Suppressor macrophage treated with lipopolysaccharide for 1 hour (primary cell): ENCODE results near the gene RAB18.
"Not testable (repeated sequence)": the region's sequence is repeated elsewhere in the genome, so short reads cannot be mapped to it uniquely, and the experiment has no call there.

Experiments used
- DNase-seq, 3 donors: peaks; one replicate each; pipeline ENCODE4 v3.0.0-alpha.2; 2020 to 2022

The RAB18 gene

DNA sequence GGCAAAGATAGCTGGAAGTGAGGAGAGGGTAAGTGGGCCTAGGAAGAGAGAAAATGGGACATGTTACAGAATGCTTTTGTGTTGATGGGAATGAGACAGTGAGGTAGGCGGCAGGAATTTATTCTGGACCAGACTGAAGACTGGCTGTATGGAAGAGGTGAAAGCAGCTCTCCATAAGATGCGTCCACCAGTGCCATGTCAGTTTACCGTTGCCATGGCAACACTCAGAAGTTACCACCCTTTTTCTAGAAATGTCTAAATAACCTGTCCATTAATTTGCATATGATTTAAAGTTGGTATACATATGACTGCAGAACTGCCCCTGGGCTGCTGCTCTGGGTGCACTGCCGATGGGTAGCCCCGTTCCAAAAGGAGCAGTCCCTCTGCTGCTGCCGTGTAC lies 46.7 kb downstream of the RAB18 start:
- no peak for DNase-seq

DNA sequence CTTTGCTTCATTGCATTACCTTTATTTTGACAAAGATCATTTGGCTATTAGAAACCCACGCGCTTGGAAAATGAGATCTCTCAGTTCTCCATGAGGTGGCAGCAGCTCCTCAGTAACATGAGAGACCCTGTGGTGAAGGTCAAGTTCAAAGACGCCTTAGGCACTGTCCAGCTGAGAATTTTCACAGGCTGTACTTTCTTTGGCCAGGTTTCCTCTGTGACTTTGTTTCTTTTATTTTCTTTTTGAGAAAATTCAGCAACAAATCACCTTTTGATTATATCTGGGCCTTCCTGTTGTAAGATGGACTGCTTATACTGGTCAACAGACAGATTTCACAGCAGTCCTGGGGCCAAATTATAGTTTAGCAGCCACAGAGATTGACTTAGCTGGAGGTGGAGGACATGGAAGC lies 54.5 kb downstream of the RAB18 start:
- DNase-seq, result peak; percentile 74 to 79 (median 76)

DNA sequence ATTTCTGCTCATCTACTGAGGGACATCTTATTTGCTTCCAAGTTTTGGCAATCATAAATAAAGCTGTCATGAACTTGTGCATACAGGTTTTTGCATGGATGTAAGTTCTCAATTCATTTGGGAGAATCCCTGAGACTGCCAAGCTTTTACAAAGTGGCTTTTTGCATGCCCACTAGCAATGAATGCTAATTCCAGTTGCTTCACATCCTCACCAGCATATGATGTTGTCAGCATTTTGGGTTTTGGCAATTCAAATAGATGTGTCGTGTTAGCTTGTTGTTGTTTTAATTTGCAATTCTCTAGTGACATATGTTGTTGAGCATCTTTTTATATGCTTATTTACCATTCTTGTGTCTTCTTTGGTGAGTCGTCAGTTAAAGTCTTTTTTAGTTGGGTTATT lies 57.2 kb downstream of the RAB18 start:
- DNase-seq, result no peak

DNA sequence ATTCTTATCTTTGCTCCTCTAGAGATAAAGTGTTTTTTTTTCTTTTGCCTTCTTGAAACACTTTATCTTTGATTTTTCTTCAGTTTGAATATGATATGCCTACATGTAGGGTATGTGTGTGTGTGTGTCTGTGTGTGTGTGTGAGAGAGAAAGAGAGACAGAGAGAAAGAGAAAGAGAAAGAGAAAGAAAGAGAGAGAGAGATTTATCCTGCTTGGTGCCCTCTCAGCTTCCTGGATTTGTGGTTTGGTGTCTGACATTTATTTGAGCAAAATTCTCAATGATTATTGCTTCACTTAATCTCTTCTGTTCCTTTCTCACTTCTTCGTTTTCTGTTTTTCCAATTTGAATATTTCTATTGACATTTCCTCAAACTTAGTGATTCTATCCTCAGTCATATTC lies 60.3 kb downstream of the RAB18 start:
- DNase-seq, result peak; percentile 4 to 31 (median 11)

DNA sequence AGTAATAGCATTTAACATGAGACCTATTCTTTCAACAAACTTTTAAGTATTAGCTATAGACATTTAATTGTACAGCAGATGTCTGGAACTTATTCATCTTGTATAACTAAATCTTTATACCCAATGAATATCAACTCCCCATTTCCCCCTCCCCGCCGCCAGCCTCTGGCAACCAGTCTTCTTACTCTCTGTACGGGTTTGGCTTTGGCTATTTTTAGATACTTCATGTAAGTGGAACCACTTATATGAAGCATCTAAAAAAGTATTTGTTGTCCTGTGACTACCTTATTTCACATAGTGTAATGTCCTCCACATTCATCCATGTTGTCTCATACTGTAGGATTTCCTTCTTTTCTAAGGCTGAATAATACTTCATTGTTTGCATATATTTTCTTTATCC lies 60.8 kb downstream of the RAB18 start:
- DNase-seq, result no peak

DNA sequence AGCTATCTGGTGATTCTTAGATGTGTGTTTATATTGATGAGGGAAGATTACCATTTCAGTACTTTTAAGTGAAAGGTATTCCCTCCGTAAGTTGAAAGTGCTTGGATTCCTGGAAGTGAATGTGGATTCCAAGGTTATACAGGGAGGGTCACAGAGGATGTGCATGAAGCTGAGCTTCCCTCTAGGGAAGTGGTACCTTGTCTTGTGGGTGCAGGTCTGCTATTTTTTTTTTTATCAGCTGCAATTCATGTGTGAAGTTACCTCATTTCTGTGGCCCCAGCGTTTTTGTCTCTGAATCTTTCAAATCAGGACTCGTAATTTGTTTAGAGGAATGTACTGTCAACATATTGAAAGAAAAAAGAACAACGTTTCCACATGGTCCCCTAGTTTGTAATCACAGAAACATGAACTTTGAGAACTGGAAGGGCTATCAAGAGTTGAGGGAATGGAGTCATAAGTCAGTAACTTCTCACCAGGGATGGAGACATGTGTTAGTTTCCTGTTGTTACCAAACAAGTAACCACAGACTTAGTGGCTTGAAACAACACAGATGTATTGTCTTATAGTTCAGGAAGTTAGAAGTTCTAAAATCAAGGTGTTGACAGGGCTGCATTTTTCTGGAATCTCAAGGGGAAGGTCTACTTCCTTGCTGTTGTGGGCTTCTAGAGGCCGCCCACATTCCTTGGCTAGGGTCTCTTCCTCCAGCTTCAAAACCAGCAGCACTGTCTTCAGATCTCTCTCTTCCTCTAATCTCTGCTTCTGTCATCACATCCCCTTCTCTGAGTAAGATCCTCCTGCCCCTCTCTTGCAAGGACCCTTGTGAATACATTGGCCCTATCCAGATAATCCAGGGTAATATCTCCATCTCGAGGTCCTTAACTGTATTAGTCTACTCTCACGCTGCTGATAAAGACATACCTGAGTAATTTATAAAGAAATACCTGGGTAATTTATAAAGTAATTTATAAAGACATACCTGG lies 64.4 kb downstream of the RAB18 start:
- DNase-seq, result peak in 1 of 3 donors; percentile 9

DNA sequence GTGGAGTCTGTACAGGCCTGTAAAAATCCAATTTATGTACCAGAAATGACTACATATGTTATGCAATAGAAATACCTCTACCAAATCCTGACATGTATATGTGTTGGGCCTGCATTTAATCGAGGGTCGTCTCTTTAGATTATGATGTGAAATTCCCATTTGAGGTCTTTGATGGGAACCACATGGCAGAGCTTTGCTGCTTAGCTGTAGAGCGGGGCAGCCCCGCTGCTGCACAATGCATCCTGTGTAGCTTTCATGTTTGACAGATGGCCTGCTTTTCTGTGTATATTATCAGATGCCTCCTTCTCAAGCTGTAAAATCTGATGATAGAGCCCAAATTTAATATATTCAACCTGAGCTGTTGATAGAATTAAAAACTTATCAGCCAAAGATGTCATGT lies 65.8 kb downstream of the RAB18 start:
- no peak for DNase-seq

DNA sequence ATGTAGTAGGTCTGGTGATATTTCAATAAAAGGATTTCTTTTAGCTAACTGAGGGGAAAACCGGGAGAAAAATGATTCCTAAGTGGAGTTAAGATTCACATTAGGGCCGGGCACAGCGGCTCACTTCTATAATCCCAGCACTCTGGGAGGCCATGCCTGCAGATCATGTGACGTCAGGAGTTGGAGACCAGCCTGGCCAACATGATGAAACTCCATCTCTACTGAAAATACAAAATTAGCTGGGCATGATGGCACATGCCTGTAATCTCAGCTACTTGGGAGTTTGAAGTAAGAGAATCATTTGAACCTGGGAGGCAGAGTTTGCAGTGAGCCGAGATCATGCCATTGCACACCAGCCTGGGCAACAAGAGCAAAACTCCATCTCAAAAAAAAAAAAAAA lies 72.9 kb downstream of the RAB18 start:
- DNase-seq, result not testable (repeated sequence)

DNA sequence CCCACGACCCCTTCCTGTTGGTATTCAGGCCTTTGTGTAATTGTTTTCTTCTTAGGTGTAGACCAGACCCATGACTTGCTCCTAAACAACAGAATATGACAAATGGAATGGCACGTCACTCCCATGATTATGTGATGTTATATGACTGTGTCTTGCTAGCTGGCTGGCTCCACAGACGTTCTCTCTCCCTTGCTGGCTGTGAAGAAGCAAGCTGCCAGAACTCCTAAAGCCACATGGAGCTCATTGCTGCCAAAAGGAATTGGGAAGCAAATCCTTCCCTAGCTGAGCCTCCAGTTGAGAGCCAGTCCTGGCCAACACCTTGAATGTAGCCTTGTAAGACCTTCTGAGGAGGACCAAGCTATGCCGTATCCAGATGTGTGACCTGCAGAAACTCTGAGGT lies 74.2 kb downstream of the RAB18 start:
- DNase-seq, result no peak

DNA sequence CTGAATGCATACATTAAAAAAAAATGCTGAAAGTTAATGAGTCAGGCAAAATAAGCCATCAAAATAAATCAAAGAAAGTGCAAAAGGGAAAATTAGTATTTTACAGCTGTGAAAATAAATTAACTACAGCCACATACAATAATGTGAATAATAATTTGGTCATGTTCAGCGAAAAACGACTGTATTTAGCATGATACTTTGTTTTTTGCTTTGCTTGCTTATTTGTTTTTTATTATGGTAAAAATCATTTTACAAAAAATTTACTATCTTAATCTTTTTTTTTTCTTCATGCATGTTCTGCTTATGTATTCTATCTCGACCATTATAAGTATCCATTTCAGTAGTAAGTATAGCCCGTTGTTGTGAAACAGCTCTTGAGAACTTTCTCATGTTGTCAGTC lies 77.1 kb downstream of the RAB18 start:
- no peak for DNase-seq

DNA sequence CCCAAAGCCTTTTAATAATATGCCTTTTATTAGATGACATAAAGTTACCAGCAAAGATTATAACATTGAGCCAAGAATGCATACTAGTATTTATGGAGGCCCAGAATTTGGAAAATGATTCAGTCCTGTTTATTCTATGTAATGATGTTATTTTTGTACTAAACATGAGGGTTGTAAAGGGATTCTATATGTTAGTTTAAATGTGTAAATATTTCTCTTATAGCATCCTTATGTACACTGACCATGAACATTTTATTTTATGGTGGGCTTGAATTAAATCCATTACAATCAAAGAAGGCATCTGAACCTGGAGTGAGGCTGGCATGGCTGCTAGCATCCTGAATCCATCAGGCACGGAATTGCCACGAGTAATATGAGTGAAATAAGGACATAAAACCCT lies 80.2 kb downstream of the RAB18 start:
- no peak for DNase-seq
